WTC11 (cell line): ENCODE data around the gene MAML2.

Experiments used
- ATF6 ChIP-seq: sonication (generic); formaldehyde crosslinking; IDR thresholded peaks from 2 replicates; pipeline ENCODE4 v1.8.1; 2023; ENCODE audit warnings: mild to moderate bottlenecking, missing genetic modification reagents
- CTCF ChIP-seq: fragments of 200-600 bp; IDR thresholded peaks from 2 replicates; pipeline ENCODE4 v1.8.0; 2022; ENCODE audit warnings: antibody characterized with exemption
- NR3C1 ChIP-seq: sonication (generic); formaldehyde crosslinking; conservative IDR thresholded peaks from 2 replicates; pipeline ENCODE4 v1.8.1; 2023; ENCODE audit warnings: low read depth, mild to moderate bottlenecking, missing genetic modification reagents
- TEAD4 ChIP-seq: sonication (generic); formaldehyde crosslinking; IDR thresholded peaks from 2 replicates; pipeline ENCODE4 v1.8.0; 2022; ENCODE audit warnings: mild to moderate bottlenecking, missing genetic modification reagents
- ZNF121 ChIP-seq: sonication (generic); formaldehyde crosslinking; IDR thresholded peaks from 2 replicates; pipeline ENCODE4 v1.8.0; 2023; ENCODE audit warnings: missing genetic modification reagents
- ZNF281 ChIP-seq: sonication (generic); formaldehyde crosslinking; IDR thresholded peaks from 2 replicates; pipeline ENCODE4 v1.8.0; 2023; ENCODE audit warnings: mild to moderate bottlenecking, missing genetic modification reagents
- ZSCAN18 ChIP-seq: fragments of 250-450 bp; sonication (Bioruptor Pico); IDR thresholded peaks from 2 replicates; pipeline ENCODE4 v2.1.2; 2022; ENCODE audit warnings: mild to moderate bottlenecking, moderate library complexity

- TF ChIP-seq CTCF: peak; percentile 17; the same call in 1 of the 2 replicates
- no peak for TF ChIP-seq NR3C1
- no peak for TF ChIP-seq ATF6 (CRISPR knock-in tag)
- TF ChIP-seq ZNF121: no peak
- no peak for TF ChIP-seq TEAD4 (CRISPR knock-in tag)
- no peak for TF ChIP-seq ZNF281 (CRISPR knock-in tag)
- no peak for TF ChIP-seq ZSCAN18 (CRISPR knock-in tag)
Observed at GRCh38 chr11:96341211-96342013, 1.6 kb downstream of the MAML2 start.
